Metanephros (tissue), 2 donors: ENCODE results near the gene HOTAIR. TPM values are rescaled to one million over a fixed set of nuclear protein-coding genes. Genes with fewer than 3 reads are reported as not detected.

ENCODE experiments used
- small RNA-seq: library from RNA; depleted of rRNA; stranded (forward); fragments of <200 nt; gene quantifications from one replicate; pipeline ENCODE3, GENCODE V24; 2014; ENCODE audit warnings: low replicate concordance
- total RNA-seq: library from RNA; depleted of rRNA; stranded (reverse); fragments of >200 nt; gene quantifications from one replicate; pipeline ENCODE4 v1.2.3, GENCODE V29; 2014

The HOTAIR gene
- 0.99 TPM for total RNA-seq

GRCh38 chr12:53974084-53975063 lies at the start of gene HOTAIR:
TSS of gene HOTAIR (minus strand) at chr12:53974954.

GRCh38 chr12:54000116-54001114 lies 25.7 kb upstream of the HOTAIR start, which contains the start of gene HOXC9:
TSS of gene HOXC9 (plus strand) at chr12:54000161. CDS start at chr12:54000189, 28 bp downstream.

GRCh38 chr12:53984901-53985691 lies 10.3 kb upstream of the HOTAIR start, which contains the start of gene HOXC10:
TSS of gene HOXC10 (plus strand) at chr12:53985146. CDS start at chr12:53985260, 114 bp downstream.

GRCh38 chr12:53972722-53973235 lies 2.0 kb downstream of the HOTAIR start, which contains the start of gene HOXC11:
TSS of gene HOXC11 (plus strand) at chr12:53973126. CDS start at chr12:53973242, 116 bp downstream.

DNA sequence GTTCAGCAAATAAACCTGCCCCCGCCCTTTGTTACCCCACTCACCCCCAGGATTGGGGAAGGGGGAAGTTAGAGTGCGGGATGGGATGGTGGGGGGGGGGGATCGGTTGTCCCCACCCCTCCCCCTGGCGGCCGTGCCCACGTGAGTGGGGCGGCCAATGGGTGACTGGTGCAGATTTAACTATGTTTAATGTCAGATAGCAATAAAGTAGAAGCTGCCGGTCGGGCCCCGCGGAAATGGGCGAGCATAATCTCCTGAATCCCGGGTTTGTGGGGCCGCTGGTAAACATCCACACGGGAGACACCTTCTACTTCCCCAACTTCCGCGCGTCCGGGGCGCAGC lies 20.1 kb downstream of the HOTAIR start, which contains the start of gene HOXC12:
HOXC12 (plus strand) TSS at position 210 of the 342 bp plus-strand sequence; CDS start at position 237, 27 bp downstream.

GRCh38 chr12:53938326-53939140 lies 36.2 kb downstream of the HOTAIR start, which contains the start of gene HOXC13:
TSS of gene HOXC13 (plus strand) at chr12:53938831. CDS start at chr12:53938907, 76 bp downstream.

Small RNA genes lying within 50 kb of the gene (small RNA-seq; reads per million reads assigned to genes)
- gene AC012531.3 (not detected), gene AC012531.4 (not detected), gene MIR196A2 (166 reads per million, percentile 98 among the genes with 10 or more reads in this experiment), gene RF01905 (not detected), gene RF01906 (not detected)

Other genes starting within 250 kb of the HOTAIR start
- gene CALCOCO1, start 247.5 kb downstream of the HOTAIR start, total RNA-seq, result 119 TPM
- not detected for gene CISTR, start 223.0 kb downstream of the HOTAIR start, total RNA-seq
- not detected for gene HOXC13, start 36.1 kb downstream of the HOTAIR start, total RNA-seq
- gene HOXC12, start 20.1 kb downstream of the HOTAIR start, total RNA-seq, result not detected
- 1.5 TPM for gene HOXC11, start 1.8 kb downstream of the HOTAIR start, total RNA-seq
- gene HOXC10, start 10.2 kb upstream of the HOTAIR start, total RNA-seq, result 23.5 TPM
- gene HOXC9, start 25.2 kb upstream of the HOTAIR start, total RNA-seq, result 21.5 TPM
- gene HOXC8, start 34.0 kb upstream of the HOTAIR start, total RNA-seq, result 2.1 TPM
- gene HOXC6, start 53.5 kb upstream of the HOTAIR start, total RNA-seq, result 17.0 TPM
- 4.0 TPM for gene HOXC5, start 58.1 kb upstream of the HOTAIR start, total RNA-seq
- 10.0 TPM for gene HOXC4, start 78.9 kb upstream of the HOTAIR start, total RNA-seq
- gene SMUG1, start 214.0 kb upstream of the HOTAIR start, total RNA-seq, result 27.5 TPM